SW 1271 (cell line): Measurements from ENCODE around the gene CPN2.

Source experiments
- DNase-seq, 2 experiments: peaks; one replicate each; lab custom pipeline; 2025; lab: John Stamatoyannopoulos, UW

The CPN2 gene

GRCh38 chr3:194312743-194313281, 38.3 kb downstream of the CPN2 start:
- no peak for DNase-seq

- DNase-seq: no peak
These were observed 38.9 kb downstream of the CPN2 start for GRCh38 chr3:194312186-194312742.

GRCh38 chr3:194311000-194311399, 40.1 kb downstream of the CPN2 start:
- DNase-seq: no peak

- no peak for DNase-seq
These were observed 40.9 kb downstream of the CPN2 start for GRCh38 chr3:194310060-194310835.

- DNase-seq: no peak
These were observed 42.3 kb downstream of the CPN2 start for GRCh38 chr3:194308601-194309449.

GRCh38 chr3:194307849-194308248, 43.3 kb downstream of the CPN2 start:
- DNase-seq: no peak

- DNase-seq: no peak
These were observed 44.1 kb downstream of the CPN2 start for GRCh38 chr3:194306771-194307640.

GRCh38 chr3:194306109-194306686, 44.9 kb downstream of the CPN2 start:
- no peak for DNase-seq

- DNase-seq: no peak
These were observed 45.6 kb downstream of the CPN2 start for GRCh38 chr3:194305356-194306108.

GRCh38 chr3:194304186-194304917, 46.8 kb downstream of the CPN2 start:
- DNase-seq: no peak

GRCh38 chr3:194303749-194304148, 47.4 kb downstream of the CPN2 start:
- no peak for DNase-seq

- DNase-seq: no peak
These were observed 49.4 kb downstream of the CPN2 start for GRCh38 chr3:194301730-194302129.

- DNase-seq: no peak
These were observed 50.2 kb downstream of the CPN2 start for GRCh38 chr3:194300936-194301335.

GRCh38 chr3:194300382-194300758, 50.8 kb downstream of the CPN2 start:
- no peak for DNase-seq

- DNase-seq: no peak
These were observed 52.5 kb downstream of the CPN2 start for GRCh38 chr3:194298331-194299227.

- DNase-seq: peak in 1 of 2 experiments; percentile 35
These were observed 54.5 kb downstream of the CPN2 start for GRCh38 chr3:194296454-194297263.

GRCh38 chr3:194294895-194295214, 56.3 kb downstream of the CPN2 start:
- no peak for DNase-seq
